Heart left ventricle (tissue), 16 donors: ENCODE data around the gene RPSA. TPM values are rescaled to one million over a fixed set of nuclear protein-coding genes. Genes with fewer than 3 reads are reported as not detected.

Experiments
- ATAC-seq, 4 donors: fragments of 200-7000 bp; cut with Tn5 transposase; one replicate each; pipeline ENCODE4 v1.9.1; 2020 to 2022; ENCODE audit warnings: moderate library complexity in 4 of 4, mild to moderate bottlenecking in 3 of 4, moderate number of reproducible peaks in 1 of 4
- DNase-seq, 5 donors: peaks; one replicate each; pipeline ENCODE4 v3.0.0-alpha.2; 2020
- H3K27ac ChIP-seq, 12 donors: fragments of 200-600 bp; sonication (generic) in 4 of 12; one replicate each; pipeline versions ENCODE4 v1.5.0 to v1.8.0; 2016 to 2022; ENCODE audit warnings: mild to moderate bottlenecking in 2 of 12
- H3K27me3 ChIP-seq, 9 donors: fragments of 200-600 bp; sonication (generic) in 2 of 9; one replicate each; pipeline versions ENCODE4 v1.5.1 to v1.8.0; 2016 to 2022; ENCODE audit warnings: mild to moderate bottlenecking in 3 of 9
- H3K36me3 ChIP-seq, 9 donors: fragments of 200-600 bp; sonication (generic) in 2 of 9; one replicate each; pipeline versions ENCODE4 v1.5.0 to v1.8.0; 2018 to 2022; ENCODE audit warnings: mild to moderate bottlenecking in 2 of 9
- H3K4me1 ChIP-seq, 12 donors: fragments of 200-600 bp; sonication (generic) in 4 of 12; one replicate each; pipeline versions ENCODE4 v1.5.0 to v1.8.0; 2016 to 2022; ENCODE audit warnings: mild to moderate bottlenecking in 3 of 12
- H3K4me3 ChIP-seq, 12 donors: fragments of 200-600 bp; sonication (generic) in 4 of 12; one replicate each; pipeline versions ENCODE4 v1.5.0 to v1.8.0; 2017 to 2022; ENCODE audit warnings: mild to moderate bottlenecking in 9 of 12, moderate library complexity in 4 of 12
- H3K9me3 ChIP-seq, 12 donors: fragments of 200-600 bp; sonication (generic) in 4 of 12; one replicate each; pipeline versions ENCODE4 v1.5.0 to v1.8.0; 2016 to 2022; ENCODE audit warnings: mild to moderate bottlenecking in 1 of 12
- POLR2A ChIP-seq, 2 donors: fragments of 450-650 bp; IDR thresholded peaks; one replicate each; pipeline ENCODE4 v1.6.1; 2017; ENCODE audit warnings: antibody characterized with exemption in 2 of 2, mild to moderate bottlenecking in 2 of 2, moderate library complexity in 2 of 2
- WGBS, 4 donors: extraction: QIAGEN DNeasy Blood & Tissue Kit in 2 of 4; methylation state at CpG; one replicate each; pipeline versions ENCODE4 v1.1.5 to v1.1.7; 2013 to 2018; 5-methylcytosine and 5-hydroxymethylcytosine counted together
- intact Hi-C, 10 donors: fragments of 100-400 bp; cut with DNase I; formaldehyde crosslinking; loops; one replicate each; pipeline versions ENCODE4 v1.11.1 to v1.14.2; 2022
- long read RNA-seq, 3 donors: library from polyadenylated mRNA; unstranded; transcript quantifications; one replicate each; pipeline ENCODE4 v2.0.0, GENCODE V29; 2020 to 2021
- polyA plus RNA-seq, 2 donors: library from polyadenylated mRNA; stranded (reverse); fragments of 200-250 nt; gene quantifications; one replicate each; pipeline ENCODE4 v1.2.3, GENCODE V29; 2013
- total RNA-seq, 9 donors: library from RNA; depleted of rRNA in 2 of 9; stranded (reverse); fragments of >200 nt in 2 of 9; fragmentation: NEBNext Ultra II Directional in 3 of 9; extraction: Animal tissue kit (Norgen Biotek cat#: 25700) in 3 of 9; gene quantifications; one replicate each; pipeline versions ENCODE4 v1.1.0 to v1.2.4, GENCODE V29; 2016 to 2023
- TF ChIP-seq, protein P1 (sequence below), 12 donors: fragments of 200-600 bp; sonication (generic) in 4 of 12; IDR thresholded peaks; one replicate each; pipeline versions ENCODE4 v1.5.0 to v1.8.0; 2018 to 2022; ENCODE audit warnings: antibody characterized with exemption in 12 of 12, mild to moderate bottlenecking in 5 of 12
- donor health status: ischemic (EF 13 %, LVEDD 7.1; RV severe dilation, severe dysfunction).
- donor health status: healthy with polysubstance abuse.
- donor health status: DM: no; HTN: yes; CAD: no.
- donor health status: DM: no; HTN: no; CAD: no.
- donor health status: ischemic (EF 25% LVEDD 6.9; RV normal size, moderate dysfunction).
- donor health status: ischemic (EF 25% LVEDD 5.7; RV mildly dilated, moderate dysfunction).
- donor health status: healthy.
- donor health status: DM: yes; HTN: yes; CAD: no.
- donor health status: ischemic (EF 35%, LVEDD 5.7; RV mildly dilated, moderate dysfunction).
- donor health status: nonischemic (EF 11% LVEDD 7.7; RV severe dilation, severe dysfunction).
- donor health status: DM: yes; HTN: yes; CAD: no.
- donor health status: PGD.
- donor health status: ischemic (EF 29% LVEDD 5.4; RV normal size, mild dysfunction).
- donor health status: nonischemic (EF 23%, LVEDD 6.1; RV moderate dilation, normal function).

RPSA gene
- total RNA-seq (100 to 1,000 TPM; 308 to 700 (median 426) TPM), polyA plus RNA-seq (1,000 to 10,000 TPM in 1 of 2 donors, 100 to 1,000 TPM in 1; 619 to 1,279 TPM)
- long read RNA-seq, donor 1, transcript RPSA-201 (7 exons, 1,171 nt), result major isoform, 176 of 189 reads
- long read RNA-seq, donor 1, partial matches to known transcripts, result 5 of 189 reads
- long read RNA-seq, donor 1, other reads (novel, unspliced or antisense), result 5 of 189 reads
- long read RNA-seq, donor 2, transcript RPSA-201 (7 exons, 1,171 nt), result major isoform, 646 of 678 reads
- long read RNA-seq, donor 2, partial matches to known transcripts, result 7 of 678 reads
- long read RNA-seq, donor 2, other reads (novel, unspliced or antisense), result 22 of 678 reads
- long read RNA-seq, donor 3, transcript RPSA-201 (7 exons, 1,171 nt), result major isoform, 208 of 230 reads
- long read RNA-seq, donor 3, partial matches to known transcripts, result 12 of 230 reads
- long read RNA-seq, donor 3, other reads (novel, unspliced or antisense), result 8 of 230 reads

GRCh38 chr3:39406368-39407258 is at the start of gene RPSA:
Gene RPSA, plus strand, starts transcription at chr3:39406720. Its CDS starts 934 bp downstream, at chr3:39407654.
- peak within 1 kb of the TSS; percentile 64 to 95 (median 76) for H3K4me3 ChIP-seq
- intact Hi-C loops, result loop anchor here in 1 of 10 donors (2.0 kb wide), 1 partner anchor 22 kb away; no protein-coding TSS in a partner anchor
- H3K27ac ChIP-seq, result peak within 1 kb of the TSS; percentile 43 to 91 (median 86)
- WGBS, 4 donors, result 1% methylated on average over 36 to 63 of the region's 63 CpGs
- DNase-seq, result peak; percentile 92 to 98 (median 95)
- peaks cover 0 to 41% (median 37%) of the 10 kb centered on the region in 9 donors for H3K36me3 ChIP-seq
- H3K4me1 ChIP-seq, result peaks cover 4 to 40% (median 23%) of the 10 kb centered on the region in 12 donors
- peak; percentile 92 to 99 (median 96) for ATAC-seq
- peak; percentile 74 to 93 for TF ChIP-seq POLR2A (IDR thresholded peaks at IDR 0.05)
- TF ChIP-seq, protein P1, sequence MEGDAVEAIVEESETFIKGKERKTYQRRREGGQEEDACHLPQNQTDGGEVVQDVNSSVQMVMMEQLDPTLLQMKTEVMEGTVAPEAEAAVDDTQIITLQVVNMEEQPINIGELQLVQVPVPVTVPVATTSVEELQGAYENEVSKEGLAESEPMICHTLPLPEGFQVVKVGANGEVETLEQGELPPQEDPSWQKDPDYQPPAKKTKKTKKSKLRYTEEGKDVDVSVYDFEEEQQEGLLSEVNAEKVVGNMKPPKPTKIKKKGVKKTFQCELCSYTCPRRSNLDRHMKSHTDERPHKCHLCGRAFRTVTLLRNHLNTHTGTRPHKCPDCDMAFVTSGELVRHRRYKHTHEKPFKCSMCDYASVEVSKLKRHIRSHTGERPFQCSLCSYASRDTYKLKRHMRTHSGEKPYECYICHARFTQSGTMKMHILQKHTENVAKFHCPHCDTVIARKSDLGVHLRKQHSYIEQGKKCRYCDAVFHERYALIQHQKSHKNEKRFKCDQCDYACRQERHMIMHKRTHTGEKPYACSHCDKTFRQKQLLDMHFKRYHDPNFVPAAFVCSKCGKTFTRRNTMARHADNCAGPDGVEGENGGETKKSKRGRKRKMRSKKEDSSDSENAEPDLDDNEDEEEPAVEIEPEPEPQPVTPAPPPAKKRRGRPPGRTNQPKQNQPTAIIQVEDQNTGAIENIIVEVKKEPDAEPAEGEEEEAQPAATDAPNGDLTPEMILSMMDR (IDR thresholded peaks at IDR 0.05), result peak in 9 of 12 donors; percentile 13 to 57 (median 32)
- no peaks in the 10 kb centered on the region for H3K9me3 ChIP-seq
- no peaks in the 10 kb centered on the region for H3K27me3 ChIP-seq

DNA sequence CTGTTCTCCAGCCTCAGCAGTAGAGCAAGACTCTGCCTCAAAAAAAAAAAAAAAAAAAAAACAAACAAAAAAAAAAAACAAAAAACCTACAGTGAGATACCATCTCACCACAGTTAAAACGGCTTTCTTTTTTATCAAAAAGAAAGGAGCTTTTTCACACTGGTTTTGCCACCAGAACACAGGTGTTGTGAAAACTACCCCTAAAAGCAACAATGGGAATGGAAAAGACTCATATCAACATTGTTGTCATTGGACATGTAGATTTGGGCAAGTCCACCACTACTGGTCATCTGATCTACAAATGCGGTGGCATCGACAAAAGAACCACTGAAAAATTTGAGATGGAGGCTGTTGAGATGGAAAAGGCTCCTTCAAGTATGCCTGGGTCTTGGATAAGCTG is 48.2 kb upstream of the RPSA start:
- DNase-seq (no peak), ATAC-seq (no peak)
- Histone ChIP-seq H3K27ac (no peak overlapping the region), H3K9me3 (no peaks in the 10 kb centered on the region), H3K36me3 (no peaks in the 10 kb centered on the region), H3K27me3 (peaks cover 0 to 17% (median 0%) of the 10 kb centered on the region in 9 donors), H3K4me1 (peaks cover 0 to 13% (median 1%) of the 10 kb centered on the region in 12 donors), H3K4me3 (no peak overlapping the region)
- intact Hi-C loops, result no loop called here
- 76 to 87% (median 85%) methylated on average over 3 of the region's 3 CpGs for WGBS, 4 donors
- no peak for TF ChIP-seq POLR2A (IDR thresholded peaks at IDR 0.05)
- TF ChIP-seq, protein P1 (IDR thresholded peaks at IDR 0.05), result no peak

- WGBS, 4 donors, result 72 to 79% (median 75%) methylated on average over 7 to 8 of the region's 8 CpGs
- no peak for TF ChIP-seq POLR2A (IDR thresholded peaks at IDR 0.05)
- TF ChIP-seq, protein P1 (IDR thresholded peaks at IDR 0.05), result no peak
- DNase-seq (no peak), ATAC-seq (peak in 2 of 4 donors; percentile 18 to 34)
- Histone ChIP-seq H3K4me1 (peaks cover 0 to 13% (median 1%) of the 10 kb centered on the region in 12 donors), H3K36me3 (no peaks in the 10 kb centered on the region), H3K4me3 (no peak overlapping the region), H3K27ac (no peak overlapping the region), H3K9me3 (no peaks in the 10 kb centered on the region), H3K27me3 (no peaks in the 10 kb centered on the region)
- intact Hi-C loops, result no loop called here
Measured at GRCh38 chr3:39361252-39361927, 45.1 kb upstream of the RPSA start.
